ENCODE data around the gene POLR1G.

Gene POLR1G

GRCh38 chr19:45440259-45440638, 33.8 kb downstream of the POLR1G start:
- Mint-ChIP-seq H3K36me3 (ENCODE audit: low read depth) (no peaks in the 10 kb centered on the region), H3K4me3 (peak overlapping the region; percentile 83 to 88 (median 87)), H3K27ac (peak overlapping the region; percentile 37 to 71 (median 53)), H3K9me3 (no peaks in the 10 kb centered on the region), H3K4me1 (peaks cover 31% of the 10 kb centered on the region), H3K27me3 (ENCODE audit: low read depth) (no peaks in the 10 kb centered on the region)
- TF ChIP-seq CTCF (IDR thresholded peaks at IDR 0.05; ENCODE audit: unreplicated experiment in 3 of 3), result no peak

- no peak for TF ChIP-seq CTCF (IDR thresholded peaks at IDR 0.05; ENCODE audit: unreplicated experiment in 3 of 3)
- no peaks in the 10 kb centered on the region for H3K9me3 Mint-ChIP-seq
These were observed 34.6 kb downstream of the POLR1G start for GRCh38 chr19:45440873-45441654.

GRCh38 chr19:45442408-45442777, 35.9 kb downstream of the POLR1G start:
- TF ChIP-seq CTCF (IDR thresholded peaks at IDR 0.05; ENCODE audit: unreplicated experiment in 3 of 3), result no peak
- peak overlapping the region; percentile 24 to 59 (median 34) for H3K27ac Mint-ChIP-seq
- H3K4me3 Mint-ChIP-seq, result peak overlapping the region; percentile 81 to 92 (median 85)
- H3K9me3 Mint-ChIP-seq, result no peaks in the 10 kb centered on the region
- H3K27me3 Mint-ChIP-seq (ENCODE audit: low read depth), result no peaks in the 10 kb centered on the region
- peaks cover 33% of the 10 kb centered on the region for H3K4me1 Mint-ChIP-seq
- H3K36me3 Mint-ChIP-seq (ENCODE audit: low read depth), result no peaks in the 10 kb centered on the region

More at GRCh38 chr19:45440873-45441654, 34.6 kb downstream of the POLR1G start:
- Mint-ChIP-seq H3K4me3 (peak overlapping the region; percentile 83 to 88 (median 87)), H3K27ac (peak overlapping the region; percentile 53 to 75 (median 71)), H3K36me3 (ENCODE audit: low read depth) (no peaks in the 10 kb centered on the region), H3K4me1 (peaks cover 31% of the 10 kb centered on the region), H3K27me3 (ENCODE audit: low read depth) (no peaks in the 10 kb centered on the region)

GRCh38 chr19:45442778-45443461, 36.5 kb downstream of the POLR1G start:
- Mint-ChIP-seq H3K4me1 (peaks cover 36% of the 10 kb centered on the region), H3K27me3 (ENCODE audit: low read depth) (no peaks in the 10 kb centered on the region), H3K9me3 (no peaks in the 10 kb centered on the region), H3K27ac (peak overlapping the region; percentile 24 to 59 (median 34)), H3K36me3 (ENCODE audit: low read depth) (no peaks in the 10 kb centered on the region), H3K4me3 (peak overlapping the region; percentile 81 to 92 (median 85))
- TF ChIP-seq CTCF (IDR thresholded peaks at IDR 0.05; ENCODE audit: unreplicated experiment in 3 of 3), result no peak

GRCh38 chr19:45443462-45444317, 37.2 kb downstream of the POLR1G start:
- peaks cover 36% of the 10 kb centered on the region for H3K4me1 Mint-ChIP-seq
- H3K36me3 Mint-ChIP-seq (ENCODE audit: low read depth), result no peaks in the 10 kb centered on the region
- H3K27me3 Mint-ChIP-seq (ENCODE audit: low read depth), result no peaks in the 10 kb centered on the region
- peak overlapping the region; percentile 66 to 92 (median 73) for H3K27ac Mint-ChIP-seq
- H3K4me3 Mint-ChIP-seq, result peak overlapping the region; percentile 90 to 92 (median 92)
- no peak for TF ChIP-seq CTCF (IDR thresholded peaks at IDR 0.05; ENCODE audit: unreplicated experiment in 3 of 3)
- H3K9me3 Mint-ChIP-seq, result no peaks in the 10 kb centered on the region
